ENCODE results near the gene C11orf68.
"Not testable (repeated sequence)": the region's sequence is repeated elsewhere in the genome, so short reads cannot be mapped to it uniquely, and the experiment has no call there.

C11orf68 gene
- total RNA-seq = 6.9 to 32.1 (median 13.3) reads per million in 3 experiments

DNA sequence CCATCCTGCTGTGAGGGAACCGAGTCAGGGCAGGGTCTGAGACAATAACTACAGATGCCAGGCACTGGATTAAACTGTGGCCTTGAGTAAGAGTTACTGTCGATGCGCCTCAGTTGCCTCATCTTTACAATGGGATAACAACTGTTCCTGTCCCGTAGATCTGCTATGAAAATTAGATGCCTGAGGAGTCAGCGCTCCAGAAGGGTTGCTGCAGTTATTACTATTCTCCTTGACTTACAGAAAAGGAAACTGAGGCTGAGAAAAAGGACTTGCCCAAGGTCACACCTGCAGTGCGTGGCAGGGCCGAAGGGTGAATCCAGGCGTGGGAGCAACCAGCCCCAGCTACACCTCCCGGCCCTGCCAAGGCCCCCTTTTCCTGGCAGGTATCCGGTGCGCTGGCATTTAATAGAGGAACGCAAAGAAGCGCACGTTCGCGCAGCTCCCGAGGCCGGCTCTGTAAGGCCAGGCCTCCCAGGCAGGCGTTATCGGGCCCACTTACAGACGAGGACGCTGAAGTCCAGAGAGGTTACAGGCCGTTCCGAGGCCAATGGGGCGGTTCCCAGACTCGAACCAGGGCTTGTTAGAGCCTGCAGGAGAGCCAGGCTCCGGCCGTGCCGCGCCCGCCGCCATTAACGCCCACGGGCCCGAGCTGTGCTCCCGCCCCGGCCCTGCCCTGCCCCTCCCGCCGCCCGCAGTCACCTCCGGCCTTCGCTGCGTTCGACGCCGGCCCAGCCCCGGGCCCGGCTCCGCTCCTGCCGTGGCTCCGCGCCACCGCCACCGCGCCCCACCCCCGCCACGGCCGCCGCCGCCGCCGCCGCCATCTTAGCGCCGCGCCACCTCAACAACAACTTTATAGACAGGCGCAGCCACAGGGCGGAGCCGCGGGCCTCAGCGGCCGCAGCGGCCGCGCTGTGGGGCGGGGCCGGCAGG, at the start of gene C11orf68:
C11orf68 (minus strand) TSS at position 852 of the 930 bp plus-strand sequence; CDS start at position 821, 31 bp downstream.
- DNase-seq = no peak

DNA sequence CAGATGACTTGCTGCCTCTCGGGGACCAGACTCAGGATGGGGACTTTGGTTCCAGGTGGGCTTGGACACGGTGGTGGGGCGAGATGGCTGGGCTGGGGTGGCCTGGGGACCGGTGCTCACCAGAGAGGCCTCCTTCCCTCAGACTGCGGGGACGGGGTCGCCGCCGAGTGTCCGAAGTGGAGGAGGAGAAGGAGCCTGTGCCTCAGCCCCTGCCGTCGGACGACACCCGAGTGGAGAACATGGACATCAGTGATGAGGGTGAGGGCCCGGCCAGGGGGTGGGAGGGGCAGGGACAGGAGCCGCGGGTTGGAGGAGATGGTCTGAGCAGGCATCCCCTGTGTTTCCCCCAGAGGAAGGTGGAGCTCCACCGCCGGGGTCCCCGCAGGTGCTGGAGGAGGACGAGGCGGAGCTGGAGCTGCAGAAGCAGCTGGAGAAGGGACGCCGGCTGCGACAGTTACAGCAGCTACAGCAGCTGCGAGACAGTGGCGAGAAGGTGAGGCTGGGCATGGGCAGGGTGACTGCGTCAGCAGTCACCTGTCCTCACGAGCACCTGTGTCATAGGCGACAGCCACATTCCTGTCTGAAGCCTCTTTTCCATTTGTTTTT, 48.6 kb upstream of the C11orf68 start:
- no peak for DNase-seq

DNA sequence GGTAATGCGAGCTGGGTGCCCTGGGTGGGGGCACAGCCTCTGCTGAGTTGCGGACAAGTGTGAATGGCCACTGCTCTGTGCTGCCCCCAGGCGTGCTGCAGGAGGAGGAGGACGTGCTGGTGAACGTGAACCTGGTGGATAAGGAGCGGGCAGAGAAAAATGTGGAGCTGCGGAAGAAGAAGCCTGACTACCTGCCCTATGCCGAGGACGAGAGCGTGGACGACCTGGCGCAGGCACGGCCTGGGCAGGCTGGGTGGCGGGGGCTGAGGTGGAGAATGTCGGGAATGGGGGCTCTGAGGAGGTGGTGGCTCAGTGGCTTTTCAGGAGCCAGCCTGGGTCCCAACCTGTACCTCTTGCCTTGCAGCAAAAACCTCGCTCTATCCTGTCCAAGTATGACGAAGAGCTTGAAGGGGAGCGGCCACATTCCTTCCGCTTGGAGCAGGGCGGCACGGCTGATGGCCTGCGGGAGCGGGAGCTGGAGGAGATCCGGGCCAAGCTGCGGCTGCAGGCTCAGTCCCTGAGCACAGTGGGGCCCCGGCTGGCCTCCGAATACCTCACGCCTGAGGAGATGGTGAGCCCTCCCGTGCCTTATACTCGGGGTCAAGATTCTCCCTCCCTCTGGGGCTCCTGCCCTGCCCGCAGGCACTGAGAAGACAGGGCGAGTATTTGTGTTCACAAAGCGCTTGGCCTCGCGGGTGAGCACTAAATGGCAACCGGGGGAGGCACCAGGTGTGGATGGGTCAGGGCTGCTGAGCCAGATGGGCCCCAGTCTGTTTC, 47.3 kb upstream of the C11orf68 start:
- DNase-seq = no peak

DNA sequence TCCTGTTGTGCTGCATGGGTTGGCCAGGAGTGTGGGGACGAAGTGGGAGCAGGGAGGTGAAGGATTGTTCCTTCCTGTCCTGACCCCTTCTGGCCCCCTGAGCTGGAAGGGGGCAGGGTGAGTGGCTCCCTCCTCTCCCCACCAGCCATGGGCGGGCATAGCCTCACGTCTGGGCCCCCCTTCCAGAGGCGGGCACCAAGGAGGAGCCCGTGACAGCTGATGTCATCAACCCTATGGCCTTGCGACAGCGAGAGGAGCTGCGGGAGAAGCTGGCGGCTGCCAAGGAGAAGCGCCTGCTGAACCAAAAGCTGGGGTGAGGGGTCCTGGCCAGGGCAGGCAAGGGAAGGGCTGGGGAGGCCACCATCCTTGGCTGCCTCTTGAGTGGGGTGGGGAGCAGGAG, 46.0 kb upstream of the C11orf68 start:
- DNase-seq = no peak

DNA sequence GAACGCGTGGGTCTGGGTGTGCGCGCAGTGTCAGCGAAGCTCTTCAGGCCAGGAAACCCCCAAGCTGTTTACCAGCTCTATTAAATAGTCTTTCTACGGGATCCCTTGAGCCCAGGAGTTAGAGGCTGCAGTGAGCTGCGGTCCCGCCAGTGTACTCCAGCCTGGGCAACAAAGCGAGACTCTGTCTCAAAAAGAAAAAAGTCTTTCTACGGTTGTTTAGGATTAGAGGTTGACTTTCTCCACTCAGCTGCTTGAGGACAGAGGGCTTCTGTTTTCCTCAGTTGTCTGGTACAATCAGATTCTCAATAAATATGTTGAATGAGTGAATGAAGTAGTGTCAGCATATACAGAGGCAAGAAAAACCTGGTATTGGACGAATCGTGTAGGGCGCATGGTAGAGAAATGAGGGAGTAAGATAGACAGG, 43.3 kb upstream of the C11orf68 start:
- no peak for DNase-seq

DNA sequence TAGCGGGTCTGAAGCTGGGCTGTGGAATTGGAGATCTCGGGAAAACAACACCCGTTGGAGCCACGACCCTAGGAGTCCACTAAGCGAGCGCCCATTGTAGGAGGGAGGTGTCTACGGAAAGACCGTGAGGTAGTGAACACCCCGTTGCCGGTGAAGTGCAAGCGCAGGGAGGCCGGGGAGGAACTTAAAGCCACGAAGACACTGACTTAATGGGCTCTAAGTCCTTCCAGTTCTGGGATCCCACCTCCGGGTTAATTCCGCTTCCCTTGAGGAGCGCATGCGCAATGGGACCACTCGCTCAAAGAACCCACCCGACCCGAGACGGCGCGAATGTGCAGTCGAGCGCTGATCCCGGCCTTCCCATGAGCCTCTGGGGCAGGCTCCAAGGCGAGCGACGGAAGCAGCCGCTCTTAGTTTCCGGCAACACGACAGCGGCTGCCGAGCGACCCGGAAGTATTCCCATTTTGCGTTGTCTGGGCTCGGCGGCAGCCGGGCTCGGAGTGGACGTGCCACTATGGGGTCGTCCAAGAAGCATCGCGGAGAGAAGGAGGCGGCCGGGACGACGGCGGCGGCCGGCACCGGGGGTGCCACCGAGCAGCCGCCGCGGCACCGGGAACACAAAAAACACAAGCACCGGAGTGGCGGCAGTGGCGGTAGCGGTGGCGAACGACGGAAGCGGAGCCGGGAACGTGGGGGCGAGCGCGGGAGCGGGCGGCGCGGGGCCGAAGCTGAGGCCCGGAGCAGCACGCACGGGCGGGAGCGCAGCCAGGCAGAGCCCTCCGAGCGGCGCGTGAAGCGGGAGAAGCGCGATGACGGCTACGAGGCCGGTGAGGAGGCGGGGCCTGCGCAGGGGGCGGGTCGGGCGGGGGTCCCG, 42.6 kb upstream of the C11orf68 start, which contains the start of gene SART1:
SART1 (plus strand) TSS at position 468 of the 874 bp plus-strand sequence; CDS start at position 515, 47 bp downstream.
- peak; percentile 95 for DNase-seq

DNA sequence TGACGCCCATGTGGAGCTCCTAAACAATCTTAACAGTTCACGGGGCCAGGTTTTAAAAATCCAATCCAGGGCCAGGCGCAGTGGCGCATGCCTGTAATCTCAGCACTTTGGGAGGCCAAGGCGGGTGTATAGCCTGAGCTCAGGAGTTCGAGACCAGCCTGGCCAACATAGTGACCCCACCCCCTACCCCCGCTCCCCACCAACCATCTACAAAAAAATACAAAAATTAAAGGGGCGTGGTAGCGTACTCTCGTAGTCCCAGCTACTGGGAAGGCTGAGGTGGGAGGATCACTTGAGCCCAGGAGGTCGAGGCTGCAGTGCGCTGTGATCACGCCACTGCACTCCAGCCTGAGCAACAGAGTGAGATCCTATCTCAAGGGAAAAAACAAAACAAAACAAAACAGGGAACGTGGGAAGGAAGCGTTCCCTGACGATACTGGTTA, 42.0 kb upstream of the C11orf68 start:
- DNase-seq = no peak

DNA sequence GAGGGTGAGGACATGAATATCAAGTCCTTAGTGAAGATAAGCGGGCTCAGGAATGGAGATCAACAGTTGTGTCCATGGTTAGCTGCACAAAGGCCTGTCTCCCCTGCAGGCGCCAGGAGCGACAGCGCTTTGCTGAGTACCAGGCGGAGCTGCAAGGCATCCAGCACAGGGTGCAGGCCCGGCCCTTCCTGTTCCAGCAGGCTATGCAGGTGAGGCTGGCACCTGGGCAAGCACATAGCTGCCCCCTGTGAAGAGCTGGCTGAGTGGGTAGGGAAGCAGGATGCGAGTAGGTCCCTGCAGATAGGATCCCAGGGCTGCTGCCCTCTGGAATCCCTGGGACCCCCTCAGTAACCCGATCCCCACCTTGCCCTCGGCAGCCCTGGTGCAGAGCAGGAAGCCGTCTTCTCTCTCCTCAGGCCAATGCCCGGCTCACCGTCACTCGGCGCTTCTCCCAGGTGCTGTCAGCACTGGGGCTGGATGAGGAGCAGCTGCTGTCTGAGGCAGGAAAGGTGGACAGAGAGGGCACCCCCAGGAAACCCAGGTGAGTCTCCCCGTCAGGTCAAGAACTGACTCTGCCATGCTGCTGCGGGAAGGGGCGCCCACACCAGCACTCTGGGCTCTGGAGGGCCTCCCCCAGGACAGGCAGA, 40.0 kb upstream of the C11orf68 start:
- DNase-seq = no peak

DNA sequence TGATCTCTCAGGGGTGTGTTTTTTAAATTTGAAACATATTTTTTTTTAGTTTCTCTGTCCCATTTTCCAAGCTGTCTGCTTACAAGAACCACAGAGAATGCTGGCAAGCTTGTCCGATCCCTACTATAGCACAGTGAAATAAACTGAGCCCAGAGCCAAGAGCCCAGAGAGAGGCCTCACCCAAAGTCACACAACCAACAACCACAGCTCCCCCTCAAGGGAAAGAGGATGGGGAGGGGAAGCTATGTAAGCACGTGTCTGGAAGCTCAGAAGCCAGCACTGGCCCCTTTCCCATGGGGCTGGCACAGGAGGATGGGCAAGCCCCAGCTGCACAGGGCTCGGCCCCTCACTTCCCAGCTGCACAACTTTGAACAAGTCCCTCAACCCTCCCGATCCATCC, 39.4 kb upstream of the C11orf68 start:
- DNase-seq = no peak

DNA sequence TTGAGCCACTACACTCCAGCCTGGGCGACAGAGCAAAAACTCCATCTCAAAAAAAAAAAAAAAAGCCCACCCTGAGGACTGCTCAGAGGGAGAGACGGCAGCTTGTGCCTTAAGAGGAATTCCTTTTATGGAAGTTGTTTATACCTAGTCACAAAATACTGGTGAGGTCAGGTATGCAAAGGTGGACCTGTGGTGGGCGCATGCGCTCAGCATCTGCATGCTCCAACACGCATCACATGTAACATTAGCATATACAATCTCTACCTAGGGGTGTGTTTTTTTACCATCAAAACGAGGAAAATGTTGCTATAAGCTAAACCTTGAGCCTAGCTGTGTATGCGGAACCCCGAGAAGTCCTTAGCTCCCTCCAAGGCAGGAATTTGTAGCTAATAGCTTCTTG, 35.9 kb upstream of the C11orf68 start:
- no peak for DNase-seq

DNA sequence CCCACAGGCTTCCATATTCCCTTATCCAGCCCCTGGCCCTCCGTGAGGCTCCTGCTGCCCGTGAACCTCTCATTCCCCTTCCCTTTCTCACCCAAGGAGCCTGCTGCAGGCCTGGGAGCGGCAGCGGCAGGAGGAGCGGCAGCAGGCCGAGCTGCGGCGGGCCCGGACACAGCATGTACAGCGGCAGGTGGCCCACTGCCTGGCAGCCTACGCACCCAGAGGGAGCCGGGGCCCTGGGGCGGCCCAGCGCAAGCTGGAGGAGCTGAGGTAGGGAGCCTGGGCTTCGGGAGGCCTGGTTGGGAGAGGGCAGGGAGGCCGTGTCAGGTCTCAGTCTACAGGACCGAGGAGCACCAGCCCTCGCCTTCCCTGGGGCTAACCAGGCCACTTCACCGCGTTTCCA, 34.6 kb upstream of the C11orf68 start:
- DNase-seq = no peak

DNA sequence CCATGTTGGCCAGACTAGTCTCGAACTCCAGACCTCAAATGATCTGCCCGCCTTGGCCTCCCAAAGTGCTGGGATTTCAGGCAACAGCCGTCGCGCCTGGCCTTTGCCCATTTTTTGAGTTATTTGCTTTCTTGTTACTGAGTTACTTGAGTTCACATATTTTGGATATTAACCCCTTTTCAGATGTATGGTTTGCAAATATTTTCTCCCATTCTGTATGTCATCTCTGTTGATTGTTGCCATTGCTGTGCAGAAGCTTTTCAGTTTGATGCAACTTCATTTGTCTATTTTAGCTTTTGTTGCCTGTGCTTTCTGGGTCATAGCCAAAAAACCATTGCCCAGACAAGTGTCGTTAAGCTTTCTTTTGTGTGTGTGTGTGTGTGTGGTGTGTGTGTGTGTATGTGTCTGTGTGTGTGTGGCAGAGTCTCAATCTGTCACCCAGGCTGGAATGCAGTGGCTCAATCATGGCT, 33.2 kb upstream of the C11orf68 start:
- no peak for DNase-seq

DNA sequence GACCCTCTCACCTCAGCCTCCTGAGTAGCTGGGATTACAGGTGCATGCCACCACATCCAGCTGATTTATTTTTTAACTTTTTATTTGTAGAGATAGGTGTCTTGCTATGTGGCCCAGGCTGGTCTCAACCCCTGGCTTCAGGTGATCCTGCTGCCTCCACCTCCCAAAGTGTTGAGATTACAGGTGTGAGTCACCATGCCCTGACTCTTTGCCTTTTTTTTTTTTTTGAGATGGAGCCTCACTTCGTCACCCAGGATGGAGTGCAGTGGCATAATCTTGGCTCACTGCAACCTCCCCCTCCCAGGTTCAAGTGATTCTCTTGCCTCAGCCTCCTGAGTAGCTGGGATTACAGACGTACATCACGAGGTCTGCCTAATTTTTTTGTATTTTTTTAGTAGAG, 32.8 kb upstream of the C11orf68 start:
- DNase-seq = not testable (repeated sequence)

DNA sequence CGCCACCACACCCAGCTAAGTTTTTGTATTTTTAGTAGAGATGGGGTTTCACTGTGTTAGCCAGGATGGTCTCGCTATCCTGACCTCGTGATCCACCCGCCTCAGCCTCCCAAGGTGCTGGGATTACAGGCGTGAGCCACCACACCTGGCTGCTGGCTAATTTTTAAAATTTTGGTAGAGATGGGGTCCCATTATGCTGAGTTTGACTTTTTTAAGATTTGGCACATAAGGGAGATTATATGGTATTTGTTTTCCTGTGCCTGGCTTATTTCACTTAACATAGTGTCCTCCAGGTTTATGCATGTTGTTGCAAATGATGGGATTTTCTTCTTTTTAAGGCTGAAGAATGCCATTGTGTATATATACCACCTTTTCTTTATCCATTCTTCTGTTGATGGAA, 31.8 kb upstream of the C11orf68 start:
- DNase-seq = not testable (repeated sequence)

DNA sequence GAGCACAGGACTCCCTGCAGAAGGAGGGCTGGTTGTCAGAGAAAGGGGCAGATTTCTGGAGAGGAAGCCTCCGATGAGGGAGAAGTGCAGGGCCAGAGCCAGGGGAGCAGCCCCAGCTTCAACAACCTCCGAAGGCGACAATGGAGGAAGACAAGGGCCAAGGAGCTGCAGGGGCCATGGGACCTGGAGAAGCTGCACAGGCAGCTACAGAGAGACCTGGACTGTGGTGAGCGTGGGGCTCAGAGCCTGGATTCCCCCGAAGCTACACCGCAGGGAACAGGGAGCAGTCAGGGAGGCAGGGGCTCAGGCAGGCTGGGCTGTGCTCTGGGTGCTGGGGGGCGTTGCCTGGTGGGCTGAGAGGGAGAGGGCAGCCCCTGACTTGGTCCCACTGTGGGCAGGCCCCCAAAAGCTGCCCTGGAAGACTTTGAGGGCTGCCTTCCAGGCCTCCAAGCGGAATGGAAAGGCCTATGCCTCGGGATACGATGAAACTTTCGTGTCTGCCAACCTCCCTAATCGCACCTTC, 28.8 kb upstream of the C11orf68 start:
- DNase-seq = no peak

DNA sequence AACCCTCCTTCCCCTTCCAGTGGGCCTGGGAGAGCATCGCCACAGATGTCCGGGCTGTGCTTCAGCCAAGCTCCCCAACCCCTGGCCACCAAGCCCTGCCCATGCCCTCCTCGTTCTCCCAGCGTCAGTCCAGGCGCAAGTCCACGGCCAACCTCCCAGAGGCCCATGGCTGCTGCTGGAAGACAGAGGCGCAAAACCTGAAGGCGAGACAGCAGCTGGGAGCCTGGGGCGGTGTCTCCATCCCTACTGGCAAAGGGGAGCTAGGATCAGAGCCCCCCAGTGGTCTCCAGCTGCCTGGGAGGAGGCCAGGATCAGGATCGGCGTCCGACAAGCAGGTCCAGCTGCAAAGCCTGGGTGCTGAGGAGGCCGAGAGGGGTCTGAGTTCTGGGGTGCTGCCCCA, 28.3 kb upstream of the C11orf68 start:
- no peak for DNase-seq

DNA sequence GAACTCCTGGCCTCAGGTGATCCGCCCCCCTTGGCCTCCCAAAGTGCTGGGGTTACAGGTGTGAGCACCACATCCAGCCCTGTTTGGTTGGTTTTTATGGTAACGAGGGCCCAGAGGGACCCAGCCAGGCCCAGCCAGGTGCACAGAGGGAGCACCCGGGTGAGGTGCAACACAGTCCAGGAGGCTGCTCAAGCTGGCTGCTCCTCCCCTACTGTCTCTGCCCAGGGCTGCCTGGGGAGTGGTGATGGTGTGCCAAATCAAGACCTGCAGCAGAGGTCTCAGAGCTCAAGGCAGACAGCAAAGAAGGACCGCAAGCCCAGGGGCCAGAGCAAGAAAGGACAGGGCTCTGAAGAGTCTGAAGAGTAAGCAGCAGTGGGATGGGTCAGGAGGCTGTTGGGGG, 27.8 kb upstream of the C11orf68 start:
- DNase-seq = no peak

DNA sequence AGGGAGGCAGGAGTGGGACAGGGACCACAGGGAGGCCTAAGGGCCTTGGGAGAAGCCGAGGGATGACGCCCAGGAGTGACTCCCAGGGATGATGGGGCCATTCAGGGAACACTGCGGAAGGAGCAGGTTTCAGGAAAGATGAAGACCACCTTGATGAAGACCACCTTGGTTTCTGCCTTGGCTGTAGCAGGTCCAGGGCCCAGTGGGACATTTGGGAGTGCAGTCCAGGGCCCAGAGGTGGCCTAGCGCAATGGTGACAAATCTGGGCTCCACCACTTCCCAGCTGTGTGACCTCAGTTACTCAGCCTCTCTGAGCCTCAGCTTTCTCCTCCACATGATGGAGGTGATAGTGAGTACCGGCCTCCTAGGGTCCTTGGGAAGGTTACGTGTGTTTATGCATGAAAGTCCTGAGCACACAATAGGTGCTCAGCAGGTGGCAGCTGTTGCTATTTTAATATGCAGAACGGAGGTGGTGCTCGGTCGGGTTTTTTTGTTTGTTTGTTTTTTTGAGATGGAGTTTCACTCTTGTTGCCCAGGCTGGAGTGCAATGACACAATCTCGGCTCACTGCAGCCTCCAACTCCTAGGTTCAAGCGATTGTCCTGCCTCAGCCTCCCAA, 27.2 kb upstream of the C11orf68 start:
- DNase-seq = no peak

DNA sequence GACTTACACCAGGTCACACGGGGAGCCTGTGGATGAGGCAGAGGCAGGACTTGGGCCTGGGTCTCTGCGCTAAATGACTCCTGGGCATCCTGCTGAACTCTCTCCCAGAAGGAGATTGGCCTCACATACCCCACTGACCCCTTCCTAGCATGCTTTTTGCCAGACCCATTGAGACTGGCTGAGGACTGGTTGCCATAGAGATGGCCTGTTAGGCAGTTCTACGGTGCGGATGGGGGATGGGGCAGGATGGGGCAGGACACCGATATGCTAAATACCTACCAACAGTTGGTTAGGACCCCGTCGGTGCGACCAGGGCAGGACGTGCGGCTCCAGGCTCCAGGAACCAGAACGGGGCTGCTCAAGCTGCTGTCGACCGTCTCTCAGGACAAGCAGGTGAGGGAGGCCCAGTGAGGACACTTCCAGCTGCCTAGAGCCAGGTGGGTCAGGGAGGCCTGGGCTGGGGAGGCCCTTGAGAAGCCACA, 26.6 kb upstream of the C11orf68 start, which contains the start of gene TSGA10IP:
TSGA10IP (plus strand) TSS at position 51 of the 482 bp plus-strand sequence; CDS start at position 247, 196 bp downstream.
- DNase-seq = no peak

DNA sequence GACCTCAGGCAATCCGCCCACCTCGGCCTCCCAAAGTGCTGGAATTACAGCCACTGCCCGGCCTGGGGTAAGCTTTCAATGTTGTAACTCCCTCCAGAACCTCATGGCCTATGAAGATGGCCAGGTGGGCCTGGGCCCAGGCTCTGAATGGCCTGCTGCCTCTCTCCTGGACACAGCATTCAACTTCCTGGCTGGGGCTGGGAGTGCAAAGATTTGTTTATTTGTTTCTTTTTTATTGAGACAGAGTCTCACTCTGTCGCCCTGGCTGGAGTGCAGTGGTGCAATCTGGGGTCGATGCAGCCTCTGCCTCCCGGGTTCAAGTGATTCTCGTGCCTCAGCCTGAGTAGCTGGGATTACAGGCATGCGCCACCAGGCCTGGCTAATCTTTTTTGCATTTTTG, 25.9 kb upstream of the C11orf68 start:
- DNase-seq = no peak
